ENCODE measurements around the gene SCYL2. TPM values are rescaled to one million over a fixed set of nuclear protein-coding genes. Genes with fewer than 3 reads are reported as not detected.

The SCYL2 gene
- total RNA-seq, 1 experiment from 2014 or later: 49.5 TPM

GRCh38 chr12:100371146-100371545 is 104.2 kb downstream of the SCYL2 start:
- no peaks in the 10 kb centered on the region for H3K36me3 ChIP-seq (ENCODE audit: control insufficient read depth, insufficient read depth, low read length)
- POLR2A ChIA-PET: interaction anchor here (0.6 kb wide), 1 partner anchor 32 kb away, joined by 4 read pairs; no protein-coding TSS in a partner anchor
- H3K27me3 Mint-ChIP-seq (ENCODE audit: insufficient read depth, unreplicated experiment): no peaks in the 10 kb centered on the region

GRCh38 chr12:100372853-100373640 is 106.1 kb downstream of the SCYL2 start:
- ChIA-PET POLR2A (no interaction called here), CTCF (no interaction called here)
- DNase-seq: no peak
- H3K4me3 ChIP-seq (ENCODE audit: low read depth, low read length): no peak overlapping the region
- H3K27me3 ChIP-seq (replicated peaks; ENCODE audit: control insufficient read depth, insufficient read depth, low read length): no peaks in the 10 kb centered on the region
- TF ChIP-seq, protein P1, sequence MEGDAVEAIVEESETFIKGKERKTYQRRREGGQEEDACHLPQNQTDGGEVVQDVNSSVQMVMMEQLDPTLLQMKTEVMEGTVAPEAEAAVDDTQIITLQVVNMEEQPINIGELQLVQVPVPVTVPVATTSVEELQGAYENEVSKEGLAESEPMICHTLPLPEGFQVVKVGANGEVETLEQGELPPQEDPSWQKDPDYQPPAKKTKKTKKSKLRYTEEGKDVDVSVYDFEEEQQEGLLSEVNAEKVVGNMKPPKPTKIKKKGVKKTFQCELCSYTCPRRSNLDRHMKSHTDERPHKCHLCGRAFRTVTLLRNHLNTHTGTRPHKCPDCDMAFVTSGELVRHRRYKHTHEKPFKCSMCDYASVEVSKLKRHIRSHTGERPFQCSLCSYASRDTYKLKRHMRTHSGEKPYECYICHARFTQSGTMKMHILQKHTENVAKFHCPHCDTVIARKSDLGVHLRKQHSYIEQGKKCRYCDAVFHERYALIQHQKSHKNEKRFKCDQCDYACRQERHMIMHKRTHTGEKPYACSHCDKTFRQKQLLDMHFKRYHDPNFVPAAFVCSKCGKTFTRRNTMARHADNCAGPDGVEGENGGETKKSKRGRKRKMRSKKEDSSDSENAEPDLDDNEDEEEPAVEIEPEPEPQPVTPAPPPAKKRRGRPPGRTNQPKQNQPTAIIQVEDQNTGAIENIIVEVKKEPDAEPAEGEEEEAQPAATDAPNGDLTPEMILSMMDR (IDR thresholded peaks at IDR 0.05; ENCODE audit: insufficient read depth in 1 of 2, low read depth in 1 of 2, low read length in 1 of 2, severe bottlenecking in 1 of 2, unreplicated experiment in 1 of 2): no peak
- BruUV-seq (replicated peaks): no TSS peak
- no peaks in the 10 kb centered on the region for H3K4me1 ChIP-seq
- no peaks in the 10 kb centered on the region for H3K36me3 ChIP-seq (ENCODE audit: control insufficient read depth, insufficient read depth, low read length)
- no peaks in the 10 kb centered on the region for H3K4me1 Mint-ChIP-seq (ENCODE audit: low read depth, unreplicated experiment)
- H3K27ac Mint-ChIP-seq (ENCODE audit: unreplicated experiment): no peak overlapping the region
- no peaks in the 10 kb centered on the region for H3K36me3 Mint-ChIP-seq (ENCODE audit: insufficient read depth, unreplicated experiment)
- H3K9me3 ChIP-seq: no peaks in the 10 kb centered on the region
- no peaks in the 10 kb centered on the region for H3K27me3 Mint-ChIP-seq (ENCODE audit: insufficient read depth, unreplicated experiment)
- H3K4me3 Mint-ChIP-seq (ENCODE audit: unreplicated experiment): no peak overlapping the region
- H3K9me3 Mint-ChIP-seq (ENCODE audit: unreplicated experiment): no peaks in the 10 kb centered on the region
- intact Hi-C loops (cut with micrococcal nuclease; ENCODE audit: unreplicated experiment): no loop called here

More at GRCh38 chr12:100371146-100371545, 104.2 kb downstream of the SCYL2 start:
- no peaks in the 10 kb centered on the region for H3K4me1 ChIP-seq
- CTCF ChIA-PET: no interaction called here
- Mint-ChIP-seq H3K4me3 (ENCODE audit: unreplicated experiment) (no peak overlapping the region), H3K4me1 (ENCODE audit: low read depth, unreplicated experiment) (no peaks in the 10 kb centered on the region), H3K9me3 (ENCODE audit: unreplicated experiment) (no peaks in the 10 kb centered on the region), H3K27ac (ENCODE audit: unreplicated experiment) (no peak overlapping the region), H3K36me3 (ENCODE audit: insufficient read depth, unreplicated experiment) (no peaks in the 10 kb centered on the region)
- TF ChIP-seq, protein P1 (IDR thresholded peaks at IDR 0.05; ENCODE audit: insufficient read depth in 1 of 2, low read depth in 1 of 2, low read length in 1 of 2, severe bottlenecking in 1 of 2, unreplicated experiment in 1 of 2): no peak
- H3K27me3 ChIP-seq (replicated peaks; ENCODE audit: control insufficient read depth, insufficient read depth, low read length): no peaks in the 10 kb centered on the region
- DNase-seq: no peak
- no peak overlapping the region for H3K4me3 ChIP-seq (ENCODE audit: low read depth, low read length)
- BruUV-seq (replicated peaks): no TSS peak
- no peaks in the 10 kb centered on the region for H3K9me3 ChIP-seq
- intact Hi-C loops (cut with micrococcal nuclease; ENCODE audit: unreplicated experiment): no loop called here

- intact Hi-C loops (cut with micrococcal nuclease; ENCODE audit: unreplicated experiment): no loop called here
- Mint-ChIP-seq H3K36me3 (ENCODE audit: insufficient read depth, unreplicated experiment) (no peaks in the 10 kb centered on the region), H3K27ac (ENCODE audit: unreplicated experiment) (no peak overlapping the region), H3K4me3 (ENCODE audit: unreplicated experiment) (no peak overlapping the region), H3K27me3 (ENCODE audit: insufficient read depth, unreplicated experiment) (no peaks in the 10 kb centered on the region), H3K9me3 (ENCODE audit: unreplicated experiment) (no peaks in the 10 kb centered on the region), H3K4me1 (ENCODE audit: low read depth, unreplicated experiment) (no peaks in the 10 kb centered on the region)
- POLR2A ChIA-PET: no interaction called here
- CTCF ChIA-PET: interaction anchor here (0.8 kb wide), 1 partner anchor 11 kb away, joined by 11 read pairs; no protein-coding TSS in a partner anchor
- Histone ChIP-seq H3K36me3 (ENCODE audit: control insufficient read depth, insufficient read depth, low read length) (no peaks in the 10 kb centered on the region), H3K4me3 (ENCODE audit: low read depth, low read length) (no peak overlapping the region), H3K27me3 (replicated peaks; ENCODE audit: control insufficient read depth, insufficient read depth, low read length) (no peaks in the 10 kb centered on the region), H3K4me1 (no peaks in the 10 kb centered on the region), H3K9me3 (no peaks in the 10 kb centered on the region)
- TF ChIP-seq, protein P1 (IDR thresholded peaks at IDR 0.05; ENCODE audit: insufficient read depth in 1 of 2, low read depth in 1 of 2, low read length in 1 of 2, severe bottlenecking in 1 of 2, unreplicated experiment in 1 of 2): no peak
- BruUV-seq (replicated peaks): no TSS peak
- no peak for DNase-seq
Observed at GRCh38 chr12:100375038-100375735, 108.2 kb downstream of the SCYL2 start.

Measured in Caco-2 (cell line).